Endothelial cell of umbilical vein (primary cell): Measurements from ENCODE around the gene DUSP16. TPM values are rescaled to one million over a fixed set of nuclear protein-coding genes. Genes with fewer than 3 reads are reported as not detected.

Experiments used
- BruUV-seq: library from RNA; stranded (reverse); fragments of 400-500 nt; replicated peaks from 2 replicates; lab custom pipeline; 2021; lab: Mats Ljungman, UMichigan
- CTCF ChIA-PET: fragments of 300-600, 350-600 bp; sonication (Branson Sonifier 250); formaldehyde crosslinking; loops from one replicate; lab custom pipeline; 2021; ENCODE audit warnings: antibody characterized with exemption, inconsistent platforms; lab: Charles Lee
- POLR2A ChIA-PET: fragments of 300-600, 350-600 bp; sonication (Branson Sonifier 250); formaldehyde crosslinking; loops from one replicate; lab custom pipeline; 2021; ENCODE audit warnings: antibody characterized with exemption, inconsistent platforms; lab: Charles Lee
- DNase-seq: peaks from one replicate; pipeline ENCODE4 v3.0.0-alpha.2; 2011; ENCODE audit warnings: low read depth, low spot score
- FAIRE-seq: peaks from 2 replicates; lab custom pipeline; 2011; peaks lifted over from hg19 to GRCh38; lab: Jason Lieb, UNC
- H2AFZ ChIP-seq: 2 replicates; pipeline ENCODE4 v1.6.0; 2012; ENCODE audit warnings: low read depth, low read length, control low read depth, inconsistent platforms
- H3K27ac ChIP-seq: 2 replicates; pipeline ENCODE4 v1.5.1; 2011; ENCODE audit warnings: low read depth, mild to moderate bottlenecking, control low read depth, low read length, moderate library complexity; ENCODE audit not compliant: insufficient read depth
- H3K27me3 ChIP-seq, 2 experiments: 2 replicates each; pipeline versions ENCODE4 v1.6.0 to v1.6.1; 2011; ENCODE audit warnings: low read length in 2 of 2, mixed read lengths in 1 of 2; ENCODE audit not compliant: control insufficient read depth in 2 of 2, insufficient read depth in 2 of 2
- H3K36me3 ChIP-seq, 2 experiments: 2 replicates in 1 of 2; 3 replicates in 1 of 2; pipeline ENCODE4 v1.5.1; 2011; ENCODE audit warnings: low read length in 2 of 2, mild to moderate bottlenecking in 1 of 2, moderate library complexity in 1 of 2; ENCODE audit not compliant: control insufficient read depth in 2 of 2, insufficient read depth in 2 of 2; ENCODE audit errors: extremely low read depth in 1 of 2
- H3K4me1 ChIP-seq: 3 replicates; pipeline ENCODE4 v1.5.1; 2011; ENCODE audit warnings: mild to moderate bottlenecking, low read length; ENCODE audit not compliant: control insufficient read depth, insufficient read depth; ENCODE audit errors: extremely low read depth
- H3K4me2 ChIP-seq: 2 replicates; pipeline ENCODE4 v1.6.1; 2011; ENCODE audit warnings: low read length, control low read depth, mixed read lengths; ENCODE audit not compliant: insufficient read depth
- H3K4me3 ChIP-seq, 3 experiments: fragments of 200-600 bp in 1 of 3; sonication (generic), shearing (Covaris generic) in 1 of 3; replicated peaks in 1 of 3; 2 replicates each; pipeline ENCODE4 v1.5.1; 2011 to 2016; ENCODE audit warnings: control low read depth in 3 of 3, low read length in 3 of 3, mild to moderate bottlenecking in 2 of 3, inconsistent platforms in 1 of 3, low read depth in 1 of 3, moderate library complexity in 1 of 3; ENCODE audit not compliant: insufficient read depth in 1 of 3
- H3K79me2 ChIP-seq: 2 replicates; pipeline ENCODE4 v1.6.0; 2012; ENCODE audit warnings: low read length, inconsistent platforms; ENCODE audit not compliant: control insufficient read depth, insufficient read depth
- H3K9ac ChIP-seq: replicated peaks from 2 replicates; pipeline ENCODE3; 2011; ENCODE audit warnings: low read length, control low read depth; ENCODE audit not compliant: insufficient read depth; ENCODE audit errors: extremely low read depth
- H3K9me1 ChIP-seq: replicated peaks from 3 replicates; pipeline ENCODE4 v1.6.0; 2011; ENCODE audit warnings: mild to moderate bottlenecking, low read length; ENCODE audit not compliant: control insufficient read depth, insufficient read depth; ENCODE audit errors: extremely low read depth
- H3K9me3 ChIP-seq: replicated peaks from 2 replicates; pipeline ENCODE4 v1.5.1; 2012; ENCODE audit warnings: low read length, inconsistent platforms; ENCODE audit not compliant: control insufficient read depth, insufficient read depth
- H4K20me1 ChIP-seq: replicated peaks from 2 replicates; pipeline ENCODE3; 2011; ENCODE audit warnings: mild to moderate bottlenecking, low read length; ENCODE audit not compliant: control insufficient read depth, insufficient read depth; ENCODE audit errors: extremely low read depth
- CTCF ChIP-seq, 2 donors: IDR thresholded peaks; 1 replicate in 1 of 2; 2 replicates in 1 of 2; pipeline ENCODE4 v1.5.1; 2011; ENCODE audit warnings: low read length in 2 of 2, mild to moderate bottlenecking in 2 of 2, moderate library complexity in 2 of 2, control low read depth in 1 of 2, inconsistent platforms in 1 of 2, low read depth in 1 of 2; ENCODE audit not compliant: insufficient read depth in 1 of 2; ENCODE audit errors: extremely low read depth in 1 of 2
- EZH2 ChIP-seq: IDR thresholded peaks from 2 replicates; pipeline ENCODE4 v1.6.1; 2012; ENCODE audit warnings: borderline replicate concordance, low read depth, mild to moderate bottlenecking, moderate library complexity, low read length, inconsistent platforms; ENCODE audit not compliant: severe bottlenecking
- FOS ChIP-seq: IDR thresholded peaks from 2 replicates; pipeline ENCODE4 v1.6.1; 2011; ENCODE audit warnings: mild to moderate bottlenecking, low read length, moderate library complexity, borderline replicate concordance; ENCODE audit not compliant: insufficient read depth
- GATA2 ChIP-seq: IDR thresholded peaks from 2 replicates; pipeline ENCODE4 v1.7.0; 2011; ENCODE audit warnings: low read depth, mild to moderate bottlenecking, moderate library complexity, mixed read lengths, low read length; ENCODE audit not compliant: insufficient read length, insufficient read depth
- JUN ChIP-seq: IDR thresholded peaks from 2 replicates; pipeline ENCODE4 v1.6.1; 2011; ENCODE audit warnings: borderline replicate concordance, low read depth; ENCODE audit not compliant: insufficient read length, insufficient read depth
- MAX ChIP-seq: IDR thresholded peaks from 2 replicates; pipeline ENCODE4 v1.6.1; 2011; ENCODE audit not compliant: insufficient read depth, insufficient read length
- MYC ChIP-seq: IDR thresholded peaks from one replicate; pipeline ENCODE4 v1.6.1; 2011; ENCODE audit warnings: mild to moderate bottlenecking, low read depth, low read length
- POLR2A ChIP-seq: IDR thresholded peaks from 2 replicates; pipeline ENCODE4 v1.6.1; 2012; ENCODE audit warnings: low read depth, mild to moderate bottlenecking, control low read depth, low read length
- POLR2AphosphoS5 ChIP-seq: IDR thresholded peaks from 2 replicates; pipeline ENCODE4 v1.6.1; 2012; ENCODE audit warnings: low read depth, mild to moderate bottlenecking, control low read depth, low read length, moderate library complexity; ENCODE audit not compliant: insufficient read depth
- dilution Hi-C: fragments of 300-500 bp; cut with MboI; formaldehyde crosslinking; loops from one replicate; pipeline ENCODE4 v1.15.0; 2019; ENCODE audit warnings: low sequenced_read_pairs; ENCODE audit not compliant: extremely low pct_ligation_motif_present
- intact Hi-C: fragments of 100-400 bp; cut with micrococcal nuclease; formaldehyde crosslinking; loops from one replicate; pipeline ENCODE4 v1.10.0; 2022
- polyA plus RNA-seq, 4 experiments: library from polyadenylated mRNA; depleted of rRNA in 3 of 4; stranded (reverse) in 3 of 4; unstranded in 1 of 4; fragments of >200 nt; gene quantifications; 2 replicates each; pipeline versions ENCODE4 v1.2.1 to v1.2.3, GENCODE V29; 2011 to 2012; ENCODE audit warnings: missing spikeins in 1 of 4
- total RNA-seq: library from RNA; stranded (reverse); gene quantifications from 2 replicates; pipeline ENCODE4 v1.2.3, GENCODE V29; 2021

The DUSP16 gene
- total and polyA plus RNA-seq, 2 donors (not counting 3 experiments of a cell fraction or from before 2014, with no cell fraction given) = 7.4 to 19.5 TPM

- Histone ChIP-seq H3K27me3 (no peaks in the 10 kb centered on the region), H3K9ac (no peak overlapping the region), H4K20me1 (no peaks in the 10 kb centered on the region), H3K9me3 (no peaks in the 10 kb centered on the region), H3K4me1 (no peaks in the 10 kb centered on the region), H3K27ac (no peak overlapping the region), H3K9me1 (no peaks in the 10 kb centered on the region), H2AFZ (no peak overlapping the region), H3K79me2 (no peaks in the 10 kb centered on the region), H3K4me2 (no peak overlapping the region), H3K36me3 (peaks cover 0 to 2% of the 10 kb centered on the region in 2 experiments), H3K4me3 (no peak overlapping the region)
- no TSS peak for BruUV-seq
- FAIRE-seq = no peak
- no peak for TF ChIP-seq FOS
- no peak for TF ChIP-seq MAX
- no peak for TF ChIP-seq EZH2
- no peak for TF ChIP-seq JUN
- TF ChIP-seq GATA2 = no peak
- no peak for TF ChIP-seq MYC
- no peak for TF ChIP-seq CTCF (IDR thresholded peaks at IDR 0.05; ENCODE audit: extremely low read depth in 1 of 2, insufficient read depth in 1 of 2, low read depth in 1 of 2, low read length in 2 of 2)
- TF ChIP-seq POLR2A = no peak
- no peak for TF ChIP-seq POLR2AphosphoS5
- no peak for DNase-seq
- CTCF ChIA-PET = interaction anchor here (1.1 to 1.8 kb wide), 3 partner anchors 10 to 144 kb away, joined by 3 to 5 read pairs (median 4); partner anchors contain the start of gene DUSP16
- POLR2A ChIA-PET = no interaction called here
- intact Hi-C loops (no loop called here), dilution Hi-C loops (no loop called here)
Observed at GRCh38 chr12:12518919-12519318, 43.7 kb downstream of the DUSP16 start.
